LNCaP clone FGC (cell line): ENCODE results near the gene SNX20.

Experiments
- DNase-seq: peaks from one replicate; pipeline ENCODE4 v3.0.0-alpha.2; 2011; ENCODE audit warnings: low read depth
- H3K4me3 ChIP-seq: 2 replicates; pipeline ENCODE4 v1.5.1; 2011; ENCODE audit warnings: mild to moderate bottlenecking, low read depth, low read length, control low read depth
- TF ChIP-seq, protein P1 (sequence below): IDR thresholded peaks from 2 replicates; pipeline ENCODE4 v1.5.1; 2012; ENCODE audit warnings: mild to moderate bottlenecking; ENCODE audit not compliant: control insufficient read depth, insufficient read depth; ENCODE audit errors: extremely low read depth

SNX20 gene

DNA sequence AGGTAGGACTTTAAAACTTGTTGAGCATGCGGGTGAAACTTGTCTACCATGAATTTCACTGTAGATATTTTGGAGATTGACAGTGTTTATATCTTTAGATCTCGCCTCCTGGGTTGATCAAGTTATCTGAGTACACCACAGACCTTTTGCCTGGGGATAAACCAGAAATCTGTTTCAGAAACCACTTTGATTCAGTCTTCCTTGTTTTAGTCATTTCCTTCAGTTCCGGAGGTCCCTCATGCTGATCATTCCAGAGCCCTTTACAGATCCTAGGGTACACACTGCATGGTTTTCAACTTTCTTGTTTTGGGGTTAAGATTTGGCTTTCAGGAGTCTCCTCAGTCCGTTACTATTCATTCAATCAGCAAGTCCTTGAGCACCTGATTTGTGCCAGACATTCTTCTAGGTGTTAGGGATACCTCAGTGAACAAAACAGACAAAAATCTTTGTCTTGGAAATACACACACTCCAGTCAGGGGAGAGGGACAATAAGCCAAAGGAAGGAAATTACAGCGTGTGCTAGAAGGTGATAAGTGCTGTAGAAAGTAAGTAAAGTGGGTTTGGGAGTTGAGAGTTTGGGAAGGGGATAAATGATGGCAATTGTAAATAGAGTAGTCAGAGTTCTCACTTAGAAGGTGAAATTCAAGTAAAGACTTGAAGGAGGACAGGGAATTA, 24.5 kb upstream of the SNX20 start:
- H3K4me3 ChIP-seq = no peak overlapping the region
- DNase-seq = no peak

DNA sequence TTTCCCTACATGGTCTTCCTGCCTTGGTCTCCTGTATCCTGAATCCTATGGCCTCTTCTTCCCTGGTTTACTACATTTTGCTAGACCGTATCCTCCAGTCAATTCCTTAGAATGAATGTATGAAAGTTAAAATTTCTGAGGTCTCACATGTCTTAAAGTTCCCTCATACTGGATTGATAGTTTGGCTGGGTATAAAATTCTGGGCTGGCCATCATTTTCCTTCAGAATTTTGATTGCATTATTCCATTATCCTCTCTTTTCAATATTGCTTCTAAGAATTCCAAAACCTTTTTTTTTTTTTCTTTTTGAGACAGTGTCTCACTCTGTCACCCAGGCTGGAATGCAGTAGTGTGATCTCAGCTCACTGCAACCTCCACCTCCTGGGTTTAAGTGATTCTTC, 23.1 kb upstream of the SNX20 start:
- TF ChIP-seq, protein P1, sequence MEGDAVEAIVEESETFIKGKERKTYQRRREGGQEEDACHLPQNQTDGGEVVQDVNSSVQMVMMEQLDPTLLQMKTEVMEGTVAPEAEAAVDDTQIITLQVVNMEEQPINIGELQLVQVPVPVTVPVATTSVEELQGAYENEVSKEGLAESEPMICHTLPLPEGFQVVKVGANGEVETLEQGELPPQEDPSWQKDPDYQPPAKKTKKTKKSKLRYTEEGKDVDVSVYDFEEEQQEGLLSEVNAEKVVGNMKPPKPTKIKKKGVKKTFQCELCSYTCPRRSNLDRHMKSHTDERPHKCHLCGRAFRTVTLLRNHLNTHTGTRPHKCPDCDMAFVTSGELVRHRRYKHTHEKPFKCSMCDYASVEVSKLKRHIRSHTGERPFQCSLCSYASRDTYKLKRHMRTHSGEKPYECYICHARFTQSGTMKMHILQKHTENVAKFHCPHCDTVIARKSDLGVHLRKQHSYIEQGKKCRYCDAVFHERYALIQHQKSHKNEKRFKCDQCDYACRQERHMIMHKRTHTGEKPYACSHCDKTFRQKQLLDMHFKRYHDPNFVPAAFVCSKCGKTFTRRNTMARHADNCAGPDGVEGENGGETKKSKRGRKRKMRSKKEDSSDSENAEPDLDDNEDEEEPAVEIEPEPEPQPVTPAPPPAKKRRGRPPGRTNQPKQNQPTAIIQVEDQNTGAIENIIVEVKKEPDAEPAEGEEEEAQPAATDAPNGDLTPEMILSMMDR = no peak
- no peak for DNase-seq
- H3K4me3 ChIP-seq = no peak overlapping the region

More for the DNA sequence above, 24.5 kb upstream of the SNX20 start:
- TF ChIP-seq, protein P1 = no peak

DNA sequence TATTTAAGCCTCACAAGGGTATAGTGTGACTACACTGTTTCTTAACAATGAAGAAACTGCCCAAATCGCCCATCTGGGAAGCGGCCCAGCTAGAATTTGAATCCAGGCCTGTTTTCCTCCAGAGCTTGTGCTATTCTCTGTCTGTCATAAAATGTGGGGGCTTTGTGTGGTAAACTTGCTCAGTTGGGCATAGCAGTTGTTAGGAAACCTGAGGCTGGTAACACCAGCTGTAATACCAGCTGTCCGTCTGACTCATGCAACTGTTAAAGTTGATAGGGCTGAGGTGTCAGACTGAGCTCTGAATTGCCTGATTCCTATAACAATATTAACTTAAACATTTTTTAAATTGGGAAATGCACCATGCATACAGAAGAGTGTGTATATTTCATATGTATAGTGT, 21.6 kb upstream of the SNX20 start:
- H3K4me3 ChIP-seq = no peak overlapping the region
- DNase-seq = no peak
- TF ChIP-seq, protein P1 = no peak

DNA sequence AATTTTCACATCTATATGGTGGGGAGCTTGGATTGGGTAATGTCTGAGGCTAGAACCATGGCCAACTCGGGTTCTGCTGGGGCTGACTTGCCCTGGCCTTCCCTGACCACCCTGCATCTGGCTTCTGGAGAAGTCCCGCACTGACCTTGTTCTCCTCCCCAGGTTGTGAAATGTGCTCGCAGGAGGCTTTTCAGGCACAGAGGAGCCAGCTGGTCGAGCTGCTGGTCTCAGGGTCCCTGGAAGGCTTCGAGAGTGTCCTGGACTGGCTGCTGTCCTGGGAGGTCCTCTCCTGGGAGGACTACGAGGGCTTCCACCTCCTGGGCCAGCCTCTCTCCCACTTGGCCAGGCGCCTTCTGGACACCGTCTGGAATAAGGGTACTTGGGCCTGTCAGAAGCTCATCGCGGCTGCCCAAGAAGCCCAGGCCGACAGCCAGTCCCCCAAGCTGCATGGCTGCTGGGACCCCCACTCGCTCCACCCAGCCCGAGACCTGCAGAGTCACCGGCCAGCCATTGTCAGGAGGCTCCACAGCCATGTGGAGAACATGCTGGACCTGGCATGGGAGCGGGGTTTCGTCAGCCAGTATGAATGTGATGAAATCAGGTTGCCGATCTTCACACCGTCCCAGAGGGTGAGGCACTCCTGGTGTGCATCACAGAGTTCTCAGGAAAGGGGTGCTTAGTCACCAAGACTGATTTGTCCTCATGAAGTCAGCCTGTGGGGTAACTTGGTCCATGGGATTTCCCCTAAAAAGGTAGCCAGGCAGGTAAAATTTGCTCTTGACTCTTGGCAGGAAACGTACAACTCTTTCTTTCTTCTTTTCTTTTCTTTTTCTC, 18.4 kb upstream of the SNX20 start:
- TF ChIP-seq, protein P1 = no peak
- DNase-seq = no peak
- H3K4me3 ChIP-seq = no peak overlapping the region

DNA sequence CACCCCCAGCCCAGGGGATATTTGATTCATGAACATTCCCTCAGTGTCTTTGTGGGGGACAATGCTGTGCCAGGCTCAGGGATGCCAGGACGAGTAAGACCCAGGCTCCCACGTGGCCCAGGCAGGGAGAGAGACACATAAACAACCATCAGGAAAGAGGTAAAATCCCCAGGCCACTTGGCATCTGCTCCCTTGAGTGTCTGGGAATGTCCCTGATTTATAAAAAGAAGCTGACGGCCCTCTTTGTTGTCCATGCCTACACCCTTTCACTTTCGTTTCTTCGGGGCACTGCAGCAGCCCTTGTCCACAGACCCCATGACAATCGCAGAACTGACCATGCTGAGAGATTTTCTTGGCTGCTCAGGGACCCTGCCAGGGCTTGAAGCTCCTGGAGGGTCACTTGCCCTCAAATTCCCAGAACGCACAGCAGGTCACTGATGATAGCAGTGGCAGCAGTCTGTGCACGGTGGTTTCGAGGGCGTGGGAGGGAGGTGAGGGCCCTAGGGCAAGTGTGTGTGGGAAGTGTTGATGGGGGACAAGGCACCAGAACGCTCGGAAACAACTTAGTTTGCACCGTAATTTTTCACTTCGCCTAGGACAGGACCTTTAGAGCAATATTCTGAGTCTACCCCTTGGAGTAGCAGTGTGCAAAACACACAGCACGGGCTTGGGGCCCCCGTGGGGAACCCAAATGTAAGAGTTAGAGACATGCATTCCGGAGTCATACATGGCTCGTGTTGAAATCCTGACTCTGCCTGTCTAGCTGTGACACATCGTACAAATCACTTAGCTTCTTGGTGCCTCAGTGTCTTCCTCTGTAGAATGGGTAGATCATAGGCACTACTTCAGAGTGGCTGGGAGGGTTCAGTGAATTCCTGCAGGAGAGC, 17.0 kb upstream of the SNX20 start:
- TF ChIP-seq, protein P1 = no peak
- H3K4me3 ChIP-seq = no peak overlapping the region
- no peak for DNase-seq

DNA sequence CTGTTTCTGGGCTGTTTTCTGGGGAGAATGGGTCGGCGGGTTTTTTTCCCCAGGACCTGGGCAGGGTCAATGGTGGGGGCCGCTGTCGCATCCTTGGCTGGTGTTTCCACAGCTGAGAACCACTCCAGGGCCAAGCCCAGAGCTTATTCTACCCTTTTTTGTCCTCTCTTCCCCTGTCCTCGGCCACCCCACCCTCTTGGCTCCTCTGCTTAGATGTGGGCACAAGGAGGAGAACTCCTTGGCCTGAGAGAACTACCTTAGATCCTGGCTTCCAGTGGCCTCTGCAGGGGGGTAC, 16.3 kb upstream of the SNX20 start:
- no peak for DNase-seq
- H3K4me3 ChIP-seq = no peak overlapping the region
- TF ChIP-seq, protein P1 = no peak
